HCT116 (cell line): Measurements from ENCODE around the gene RUNX2.

Experiments used
- CTCF ChIP-seq, 3 experiments: fragments of 200-600 bp in 1 of 3; sonication (generic) in 1 of 3; IDR thresholded peaks in 2 of 3; conservative IDR thresholded peaks in 1 of 3; 2 replicates each; pipeline ENCODE4 v1.5.1; 2012 to 2017; ENCODE audit warnings: low read depth in 2 of 3, low read length in 2 of 3, antibody characterized with exemption in 1 of 3, borderline replicate concordance in 1 of 3, control low read depth in 1 of 3, mild to moderate bottlenecking in 1 of 3, mixed read lengths in 1 of 3, mixed run types in 1 of 3, moderate library complexity in 1 of 3; ENCODE audit not compliant: insufficient read depth in 1 of 3
- POLR2AphosphoS5 ChIP-seq: IDR thresholded peaks from 2 replicates; pipeline ENCODE4 v1.6.1; 2011; ENCODE audit warnings: mild to moderate bottlenecking, low read depth, low read length, moderate library complexity
- REST ChIP-seq: IDR thresholded peaks from 2 replicates; pipeline ENCODE4 v1.6.1; 2012; ENCODE audit warnings: low read depth
- SIN3A ChIP-seq: IDR thresholded peaks from 2 replicates; pipeline ENCODE4 v1.6.1; 2012; ENCODE audit warnings: low read depth
- TCF7L2 ChIP-seq: IDR thresholded peaks from 2 replicates; pipeline ENCODE4 v1.7.0; 2011; ENCODE audit warnings: borderline replicate concordance, inconsistent platforms; ENCODE audit not compliant: insufficient read depth, insufficient read length; ENCODE audit errors: extremely low read depth

GRCh38 chr6:45448417-45449389 lies 120.6 kb downstream of the RUNX2 start:
- TF ChIP-seq CTCF (IDR thresholded peaks at IDR 0.05 in 2 of 3, conservative IDR thresholded peaks at IDR 0.05 in 1 of 3; ENCODE audit: borderline replicate concordance in 1 of 3, insufficient read depth in 1 of 3, low read depth in 2 of 3, low read length in 2 of 3) = no peak
- TF ChIP-seq REST = no peak
- no peak for TF ChIP-seq TCF7L2
- TF ChIP-seq SIN3A = no peak
- TF ChIP-seq POLR2AphosphoS5 = no peak
